A204.1 (cell line): ENCODE results near the gene ADCY1.
"Not testable (repeated sequence)": the region's sequence is repeated elsewhere in the genome, so short reads cannot be mapped to it uniquely, and the experiment has no call there.

Source experiments
- FAIRE-seq: peaks from 2 replicates; lab custom pipeline; 2012; peaks lifted over from hg19 to GRCh38; lab: Jason Lieb, UNC

The ADCY1 gene

GRCh38 chr7:45712872-45713668, 138.9 kb downstream of the ADCY1 start:
- FAIRE-seq = no peak

- no peak for FAIRE-seq
Measured at GRCh38 chr7:45713669-45714520, 139.7 kb downstream of the ADCY1 start.

GRCh38 chr7:45714521-45714820, 140.3 kb downstream of the ADCY1 start:
- FAIRE-seq = no peak

GRCh38 chr7:45715471-45716352, 141.5 kb downstream of the ADCY1 start:
- FAIRE-seq = no peak

GRCh38 chr7:45716380-45717203, 142.4 kb downstream of the ADCY1 start:
- FAIRE-seq = no peak

GRCh38 chr7:45717537-45718235, 143.5 kb downstream of the ADCY1 start:
- no peak for FAIRE-seq

GRCh38 chr7:45718464-45719330, 144.5 kb downstream of the ADCY1 start:
- no peak for FAIRE-seq

- FAIRE-seq = no peak
Measured at GRCh38 chr7:45720989-45721388, 146.8 kb downstream of the ADCY1 start.

- FAIRE-seq = no peak
Measured at GRCh38 chr7:45721686-45722598, 147.8 kb downstream of the ADCY1 start.

GRCh38 chr7:45725231-45725630, 151.1 kb downstream of the ADCY1 start:
- not testable (repeated sequence) for FAIRE-seq

- no peak for FAIRE-seq
Measured at GRCh38 chr7:45726883-45727282, 152.7 kb downstream of the ADCY1 start.

GRCh38 chr7:45731692-45732443, 157.7 kb downstream of the ADCY1 start:
- FAIRE-seq = peak; percentile 76

GRCh38 chr7:45738920-45739319, 164.8 kb downstream of the ADCY1 start:
- not testable (repeated sequence) for FAIRE-seq

- not testable (repeated sequence) for FAIRE-seq
Measured at GRCh38 chr7:45740573-45740972, 166.4 kb downstream of the ADCY1 start.

GRCh38 chr7:45748976-45749375, 174.8 kb downstream of the ADCY1 start:
- peak; percentile 95 for FAIRE-seq

- not testable (repeated sequence) for FAIRE-seq
Measured at GRCh38 chr7:45751352-45751751, 177.2 kb downstream of the ADCY1 start.

GRCh38 chr7:45756333-45756732, 182.2 kb downstream of the ADCY1 start:
- not testable (repeated sequence) for FAIRE-seq

GRCh38 chr7:45756757-45757156, 182.6 kb downstream of the ADCY1 start:
- not testable (repeated sequence) for FAIRE-seq
